Gastrocnemius medialis (tissue), 4 donors: ENCODE measurements around the gene PRCD.

ENCODE experiments used
- CTCF ChIP-seq, 5 experiments: fragments of 450-650 bp in 3 of 5; fragments of 200-600 bp in 2 of 5; sonication (generic) in 2 of 5; IDR thresholded peaks in 4 of 5; conservative IDR thresholded peaks in 1 of 5; 1 replicate in 4 of 5; 2 replicates in 1 of 5; pipeline ENCODE4 v1.5.1; 2016 to 2019; ENCODE audit warnings: antibody characterized with exemption in 5 of 5, mild to moderate bottlenecking in 3 of 5, moderate library complexity in 3 of 5
- POLR2A ChIP-seq, 2 donors: fragments of 450-650 bp; IDR thresholded peaks; one replicate each; pipeline ENCODE4 v1.6.1; 2017; ENCODE audit warnings: antibody characterized with exemption in 2 of 2, mild to moderate bottlenecking in 2 of 2, moderate library complexity in 2 of 2

- TF ChIP-seq POLR2A (IDR thresholded peaks at IDR 0.05) (no peak), CTCF (IDR thresholded peaks at IDR 0.05 in 4 of 5, conservative IDR thresholded peaks at IDR 0.05 in 1 of 5) (no peak)
Observed at GRCh38 chr17:76560036-76560876, 20.4 kb downstream of the PRCD start.
